H9 (cell line): ENCODE results near the gene PGPEP1. TPM values are rescaled to one million over a fixed set of nuclear protein-coding genes. Genes with fewer than 3 reads are reported as not detected.
A peak's percentile ranks its signal among the peaks of the same experiment; 100 is the strongest.

Experiments used
- DNase-seq: peaks from one replicate; pipeline ENCODE4 v3.0.0-alpha.2; 2017
- H2AFZ ChIP-seq: one replicate; pipeline ENCODE4 v1.6.1; 2013; ENCODE audit warnings: mild to moderate bottlenecking, low read length, control low read depth, moderate library complexity
- H2AK5ac ChIP-seq: 2 replicates; pipeline ENCODE4 v1.6.1; 2013; ENCODE audit warnings: low read length, control low read depth, mixed read lengths; ENCODE audit not compliant: insufficient read length
- H2BK120ac ChIP-seq: one replicate; pipeline ENCODE4 v1.6.1; 2013; ENCODE audit warnings: low read depth, mild to moderate bottlenecking, low read length, control low read depth, inconsistent platforms; ENCODE audit not compliant: poor library complexity, severe bottlenecking
- H2BK12ac ChIP-seq: 2 replicates; pipeline ENCODE4 v1.6.1; 2013; ENCODE audit warnings: low read length, control low read depth, mixed read lengths, low read depth; ENCODE audit not compliant: insufficient read length
- H2BK15ac ChIP-seq: 2 replicates; pipeline ENCODE4 v1.6.1; 2013; ENCODE audit warnings: low read depth, low read length, control low read depth
- H2BK20ac ChIP-seq: one replicate; pipeline ENCODE4 v1.6.1; 2013; ENCODE audit warnings: low read depth, mild to moderate bottlenecking, low read length, control low read depth, inconsistent platforms; ENCODE audit not compliant: poor library complexity, severe bottlenecking
- H2BK5ac ChIP-seq: 2 replicates; pipeline ENCODE4 v1.6.1; 2013; ENCODE audit warnings: low read length, control low read depth, mixed read lengths; ENCODE audit not compliant: insufficient read length
- H3K14ac ChIP-seq: 2 replicates; pipeline ENCODE4 v1.6.1; 2013; ENCODE audit warnings: low read length, control low read depth; ENCODE audit not compliant: insufficient read depth
- H3K18ac ChIP-seq: 2 replicates; pipeline ENCODE4 v1.6.1; 2013; ENCODE audit warnings: low read depth, mild to moderate bottlenecking, mixed read lengths, low read length, control low read depth; ENCODE audit not compliant: insufficient read length
- H3K23ac ChIP-seq: 2 replicates; pipeline ENCODE4 v1.6.1; 2013; ENCODE audit warnings: low read length, control low read depth, mixed read lengths, low read depth; ENCODE audit not compliant: insufficient read length
- H3K23me2 ChIP-seq: 2 replicates; pipeline ENCODE4 v1.6.1; 2013; ENCODE audit warnings: low read depth, mild to moderate bottlenecking, mixed read lengths, low read length, control low read depth; ENCODE audit not compliant: insufficient read length, poor library complexity, severe bottlenecking
- H3K27ac ChIP-seq: 2 replicates; pipeline ENCODE4 v1.5.1; 2013; ENCODE audit warnings: low read length, control low read depth, mixed read lengths, low read depth; ENCODE audit not compliant: insufficient read length
- H3K27me3 ChIP-seq: 2 replicates; pipeline ENCODE4 v1.6.1; 2013; ENCODE audit warnings: low read length, control low read depth, inconsistent platforms; ENCODE audit not compliant: insufficient read depth
- H3K4ac ChIP-seq: 2 replicates; pipeline ENCODE4 v1.6.1; 2013; ENCODE audit warnings: low read depth, mild to moderate bottlenecking, control low read depth, inconsistent platforms, low read length, moderate library complexity
- H3K4me1 ChIP-seq: 2 replicates; pipeline ENCODE4 v1.6.1; 2013; ENCODE audit warnings: low read length, control low read depth, inconsistent platforms; ENCODE audit not compliant: insufficient read depth
- H3K4me2 ChIP-seq: 2 replicates; pipeline ENCODE4 v1.6.1; 2013; ENCODE audit warnings: low read length, control low read depth, mixed read lengths; ENCODE audit not compliant: insufficient read length, insufficient read depth
- H3K56ac ChIP-seq: 2 replicates; pipeline ENCODE4 v1.6.1; 2013; ENCODE audit warnings: low read depth, mild to moderate bottlenecking, mixed read lengths, low read length, control low read depth; ENCODE audit not compliant: insufficient read length
- H3K79me1 ChIP-seq: 2 replicates; pipeline ENCODE4 v1.6.1; 2013; ENCODE audit warnings: low read depth, mild to moderate bottlenecking, moderate library complexity, low read length, control low read depth, inconsistent platforms; ENCODE audit not compliant: insufficient read depth, poor library complexity, severe bottlenecking
- H3K79me2 ChIP-seq: 2 replicates; pipeline ENCODE4 v1.6.1; 2013; ENCODE audit warnings: low read length, control low read depth, inconsistent platforms; ENCODE audit not compliant: insufficient read depth
- H3K9ac ChIP-seq: 2 replicates; pipeline ENCODE4 v1.6.1; 2013; ENCODE audit warnings: low read length, control low read depth, mixed read lengths; ENCODE audit not compliant: insufficient read length; ENCODE audit errors: extremely low read depth
- H3K9me3 ChIP-seq: one replicate; pipeline ENCODE4 v1.6.1; 2013; ENCODE audit warnings: low read depth, low read length, inconsistent platforms; ENCODE audit not compliant: control insufficient read depth
- H3T11ph ChIP-seq: one replicate; pipeline ENCODE4 v1.6.1; 2013; ENCODE audit warnings: mild to moderate bottlenecking, low read length, control low read depth, inconsistent platforms
- H4K20me1 ChIP-seq: one replicate; pipeline ENCODE4 v1.6.1; 2013; ENCODE audit not compliant: control insufficient read depth, insufficient read length, insufficient read depth
- H4K5ac ChIP-seq: 2 replicates; pipeline ENCODE4 v1.6.1; 2013; ENCODE audit warnings: low read depth, mild to moderate bottlenecking, mixed read lengths, low read length, control low read depth; ENCODE audit not compliant: insufficient read length
- H4K8ac ChIP-seq: replicated peaks from 2 replicates; pipeline ENCODE4 v1.6.1; 2013; ENCODE audit warnings: low read length, control low read depth, mixed read lengths, low read depth; ENCODE audit not compliant: insufficient read length
- H4K91ac ChIP-seq: 2 replicates; pipeline ENCODE4 v1.6.1; 2013; ENCODE audit warnings: low read depth, mild to moderate bottlenecking, moderate library complexity, mixed read lengths, low read length, control low read depth; ENCODE audit not compliant: insufficient read length
- H3K27ac Mint-ChIP-seq, 3 experiments: 2 replicates in 2 of 3; 3 replicates in 1 of 3; pipeline ENCODE4 v1.8.0; 2020 to 2021; ENCODE audit warnings: mixed read lengths in 3 of 3, mild to moderate bottlenecking in 1 of 3, moderate library complexity in 1 of 3
- H3K27me3 Mint-ChIP-seq: 2 replicates; pipeline ENCODE4 v1.8.0; 2021; ENCODE audit warnings: low read depth, mild to moderate bottlenecking, moderate library complexity, mixed read lengths
- H3K36me3 Mint-ChIP-seq, 3 experiments: 2 replicates in 2 of 3; 3 replicates in 1 of 3; pipeline ENCODE4 v1.8.0; 2020 to 2021; ENCODE audit warnings: low read depth in 3 of 3, mixed read lengths in 3 of 3; ENCODE audit not compliant: insufficient read depth in 1 of 3
- H3K4me1 Mint-ChIP-seq, 2 experiments: 2 replicates each; pipeline ENCODE4 v1.8.0; 2020; ENCODE audit warnings: mixed read lengths in 2 of 2
- H3K4me3 Mint-ChIP-seq, 2 experiments: 2 replicates in 1 of 2; 3 replicates in 1 of 2; pipeline ENCODE4 v1.8.0; 2020 to 2021; ENCODE audit warnings: mild to moderate bottlenecking in 2 of 2, mixed read lengths in 2 of 2, moderate library complexity in 1 of 2
- H3K9me3 Mint-ChIP-seq, 2 experiments: 2 replicates in 1 of 2; 3 replicates in 1 of 2; pipeline ENCODE4 v1.8.0; 2020; ENCODE audit warnings: mild to moderate bottlenecking in 2 of 2, mixed read lengths in 2 of 2, moderate library complexity in 1 of 2
- WGBS: extraction: QIAGEN DNeasy Blood & Tissue Kit; methylation state at CpG from one replicate; pipeline ENCODE4 v1.1.7; 2013; ENCODE audit warnings: missing lambda C conversion rate, low lambda C conversion rate, mixed read lengths; ENCODE audit not compliant: insufficient read length; ENCODE audit errors: extremely low coverage; 5-methylcytosine and 5-hydroxymethylcytosine counted together
- total RNA-seq: library from RNA; stranded (reverse); gene quantifications from 2 replicates; pipeline ENCODE4 v1.2.1, GENCODE V29; 2021
- TF ChIP-seq, protein P1 (sequence below): fragments of 200-600 bp; sonication (generic); conservative IDR thresholded peaks from 3 replicates; pipeline ENCODE4 v1.8.0; 2021; ENCODE audit warnings: antibody characterized with exemption, mild to moderate bottlenecking

The PGPEP1 gene
- total RNA-seq, 1 experiment from 2014 or later = 64.8 TPM

GRCh38 chr19:18340990-18341868 is 831 bp downstream of the PGPEP1 start:
- Histone ChIP-seq H4K91ac (no peak overlapping the region), H4K5ac (no peak overlapping the region), H3K4me1 (peaks cover 2% of the 10 kb centered on the region), H2BK5ac (no peak overlapping the region), H3K14ac (0 out of 2 replicates have a peak overlapping the region, but pooled peaks have one; percentile 20), H4K20me1 (no peaks in the 10 kb centered on the region), H3T11ph (no peak overlapping the region), H2BK12ac (no peak overlapping the region), H3K9ac (peak overlapping the region; percentile 16), H2BK20ac (no peak overlapping the region), H2AFZ (no peak overlapping the region), H3K4ac (no peak overlapping the region), H2BK15ac (no peak overlapping the region), H3K4me2 (peak overlapping the region; percentile 33), H3K56ac (no peak overlapping the region), H3K9me3 (no peaks in the 10 kb centered on the region), H3K23ac (no peak overlapping the region), H2AK5ac (no peak overlapping the region), H3K79me2 (no peaks in the 10 kb centered on the region), H3K27ac (no peak overlapping the region), H2BK120ac (no peak overlapping the region), H3K23me2 (peaks cover 7% of the 10 kb centered on the region), H3K79me1 (no peaks in the 10 kb centered on the region), H3K27me3 (no peaks in the 10 kb centered on the region), H3K18ac (peak overlapping the region; percentile 11), H4K8ac (no peak overlapping the region)
- Mint-ChIP-seq H3K27ac (peak overlapping the region in 1 of 3 experiments; percentile 90; a peak in 2 of 7 replicates), H3K27me3 (no peaks in the 10 kb centered on the region; the same call in 1 of the 2 replicates), H3K4me1 (peaks cover 36 to 45% of the 10 kb centered on the region in 2 experiments), H3K36me3 (peaks cover 0 to 18% (median 0%) of the 10 kb centered on the region in 3 experiments; a peak in 2 of 7 replicates), H3K9me3 (no peaks in the 10 kb centered on the region; a peak in 1 of 5 replicates), H3K4me3 (peak overlapping the region; percentile 82 to 89)
- DNase-seq = peak; percentile 52
- TF ChIP-seq, protein P1, sequence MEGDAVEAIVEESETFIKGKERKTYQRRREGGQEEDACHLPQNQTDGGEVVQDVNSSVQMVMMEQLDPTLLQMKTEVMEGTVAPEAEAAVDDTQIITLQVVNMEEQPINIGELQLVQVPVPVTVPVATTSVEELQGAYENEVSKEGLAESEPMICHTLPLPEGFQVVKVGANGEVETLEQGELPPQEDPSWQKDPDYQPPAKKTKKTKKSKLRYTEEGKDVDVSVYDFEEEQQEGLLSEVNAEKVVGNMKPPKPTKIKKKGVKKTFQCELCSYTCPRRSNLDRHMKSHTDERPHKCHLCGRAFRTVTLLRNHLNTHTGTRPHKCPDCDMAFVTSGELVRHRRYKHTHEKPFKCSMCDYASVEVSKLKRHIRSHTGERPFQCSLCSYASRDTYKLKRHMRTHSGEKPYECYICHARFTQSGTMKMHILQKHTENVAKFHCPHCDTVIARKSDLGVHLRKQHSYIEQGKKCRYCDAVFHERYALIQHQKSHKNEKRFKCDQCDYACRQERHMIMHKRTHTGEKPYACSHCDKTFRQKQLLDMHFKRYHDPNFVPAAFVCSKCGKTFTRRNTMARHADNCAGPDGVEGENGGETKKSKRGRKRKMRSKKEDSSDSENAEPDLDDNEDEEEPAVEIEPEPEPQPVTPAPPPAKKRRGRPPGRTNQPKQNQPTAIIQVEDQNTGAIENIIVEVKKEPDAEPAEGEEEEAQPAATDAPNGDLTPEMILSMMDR = 0 out of 3 replicates have a peak, but pooled peaks have one; percentile 12
- no CpG with 5 or more reads among the region's 18 CpGs for WGBS
